HG03439 (cell line): ENCODE results near the gene MACROD2.

Experiments
- ATAC-seq: cut with Tn5 transposase; IDR thresholded peaks from one replicate; pipeline ENCODE4 v1.9.1; 2021; ENCODE audit warnings: mild to moderate bottlenecking, moderate library complexity; ENCODE audit not compliant: unreplicated experiment

The MACROD2 gene

DNA sequence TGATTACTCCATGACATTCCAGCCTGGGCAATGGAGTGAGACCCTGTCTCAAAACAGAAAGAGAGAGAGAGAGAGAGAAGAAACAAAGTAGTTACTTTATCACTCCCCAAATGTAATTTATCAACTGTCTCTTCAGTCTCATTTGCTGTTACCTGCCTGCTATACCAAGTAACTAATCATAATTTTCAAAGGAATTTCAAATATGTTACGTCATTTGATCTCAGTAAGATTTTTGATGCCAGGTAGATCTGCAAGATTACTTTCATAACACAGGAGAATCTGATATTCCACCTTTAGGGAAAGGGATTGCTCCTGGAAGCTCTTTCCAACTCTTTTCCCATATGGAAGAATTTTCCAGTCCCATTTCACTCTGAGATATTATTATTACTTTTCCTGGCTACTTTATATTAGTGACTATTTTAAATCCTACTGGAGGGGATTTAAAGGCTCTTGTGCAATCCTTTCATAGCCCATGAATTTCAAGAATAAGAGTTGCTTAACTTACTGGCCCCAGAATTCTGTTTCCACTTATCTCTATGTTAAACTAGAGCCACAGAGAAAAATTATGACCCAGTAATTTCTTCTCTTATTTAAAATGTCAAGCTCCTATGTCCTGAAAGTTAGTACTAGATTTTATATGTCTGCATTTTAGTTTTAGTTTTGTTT is 732.3 kb downstream of the MACROD2 start:
- no peak for ATAC-seq

DNA sequence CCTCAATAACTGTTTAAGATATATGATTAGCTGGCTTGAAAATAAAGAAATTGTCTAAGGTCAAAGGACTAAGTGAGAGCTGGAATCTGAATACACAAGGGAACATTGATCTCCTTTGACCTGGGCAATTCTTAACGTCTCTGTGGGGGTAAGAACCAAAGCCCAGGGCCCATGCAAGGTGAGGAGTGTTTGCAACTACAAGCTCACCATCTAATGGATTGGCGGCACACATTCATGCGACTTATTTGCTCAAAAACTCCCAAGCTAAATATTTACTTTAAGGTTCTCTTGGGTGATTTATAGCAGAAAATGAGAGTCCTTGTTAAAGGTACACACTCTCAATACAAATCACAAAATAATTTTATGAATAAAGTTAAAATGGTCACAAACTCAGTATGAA is 734.1 kb downstream of the MACROD2 start:
- ATAC-seq, result no peak

DNA sequence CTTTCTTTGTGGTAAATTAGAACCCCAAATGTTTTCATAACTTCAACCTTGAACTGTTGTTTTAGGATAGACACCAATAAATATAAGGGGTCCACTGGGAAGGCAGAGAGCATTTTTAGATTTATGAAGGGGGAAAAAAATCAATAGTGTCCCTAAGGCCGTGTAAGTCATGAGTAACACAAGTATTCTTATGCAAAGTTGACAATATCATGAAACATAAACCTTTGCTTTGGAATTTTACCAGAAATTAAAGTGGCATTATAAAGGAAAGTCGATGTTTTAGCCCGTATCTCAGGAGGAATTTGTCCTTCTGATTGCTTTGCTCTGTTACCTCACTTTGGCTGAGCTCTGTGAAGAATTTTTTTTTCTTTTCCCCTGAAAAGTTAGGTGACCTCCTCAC is 737.0 kb downstream of the MACROD2 start:
- no peak for ATAC-seq

DNA sequence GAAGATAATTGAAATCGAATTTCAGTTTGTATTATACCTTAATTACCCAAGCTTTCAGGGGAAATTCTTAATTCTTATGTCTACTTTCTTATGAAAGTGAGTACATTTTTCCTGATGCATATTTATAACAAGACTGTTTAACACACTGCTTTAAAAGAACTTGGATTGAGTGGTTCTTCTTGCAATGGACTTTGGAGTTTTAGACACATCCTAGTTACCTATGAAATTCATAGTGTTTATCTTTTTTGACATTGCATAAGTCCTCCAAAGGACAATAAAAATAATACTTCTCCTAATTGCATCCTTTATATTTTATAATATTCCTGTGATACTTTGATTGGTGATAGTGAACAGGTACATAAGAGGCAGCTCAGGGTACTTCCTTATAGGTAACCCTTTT is 737.7 kb downstream of the MACROD2 start:
- ATAC-seq, result no peak

DNA sequence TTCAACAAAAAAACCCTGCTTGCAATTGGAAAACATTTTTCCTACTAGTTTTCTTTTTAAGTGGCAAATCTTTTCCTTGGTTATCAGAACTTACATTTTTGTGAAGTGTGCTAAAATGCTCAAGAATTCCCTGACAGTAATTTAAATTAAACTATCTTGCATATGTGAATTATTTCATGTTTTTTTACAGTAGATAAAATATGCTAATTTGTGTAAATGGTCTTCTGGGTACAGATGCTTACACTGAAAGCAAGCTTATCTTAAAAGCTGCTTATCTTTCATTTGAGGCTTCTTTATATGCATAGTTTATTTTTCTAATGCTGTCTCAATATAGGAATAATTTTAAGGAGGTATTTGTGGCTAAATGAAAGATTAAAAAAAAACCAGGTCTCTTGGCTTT is 745.1 kb downstream of the MACROD2 start:
- ATAC-seq, result no peak

DNA sequence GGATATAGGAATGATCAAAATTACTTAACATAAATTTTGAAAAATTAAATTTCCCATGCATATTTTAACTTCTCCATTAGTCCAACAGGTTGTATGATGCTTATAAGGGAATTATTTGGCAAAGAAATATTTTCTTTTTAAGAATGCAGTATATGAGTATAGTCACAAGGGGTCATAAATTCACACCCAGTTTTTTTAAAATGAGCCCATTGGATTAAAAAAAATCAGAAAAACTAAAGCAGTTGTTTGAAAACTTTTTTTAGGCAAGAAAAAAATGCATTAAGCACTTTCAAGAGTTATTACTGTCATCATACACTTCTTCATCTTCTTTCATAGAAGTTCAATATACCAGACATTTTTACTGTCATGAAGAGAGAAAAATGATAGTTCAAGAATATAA is 746.3 kb downstream of the MACROD2 start:
- no peak for ATAC-seq

DNA sequence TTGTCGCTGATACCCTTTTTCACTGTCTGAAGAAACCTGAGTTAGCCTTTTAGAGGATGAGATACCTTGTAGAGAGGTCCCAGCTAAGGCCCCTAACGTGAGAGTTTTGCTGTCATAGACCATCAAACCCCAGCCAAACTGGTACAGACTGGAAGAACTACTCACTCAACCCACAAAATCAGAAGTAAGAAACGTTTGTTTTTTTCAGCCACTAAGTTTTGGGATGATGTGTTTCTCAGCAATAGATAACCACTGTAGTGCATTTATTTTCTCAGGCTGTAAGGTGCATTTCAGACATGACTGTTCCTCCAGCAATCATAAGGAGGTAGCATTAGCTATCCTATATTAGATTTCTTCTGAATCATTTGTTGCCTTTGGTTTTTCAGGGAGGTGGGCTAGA is 749.4 kb downstream of the MACROD2 start:
- ATAC-seq, result no peak

DNA sequence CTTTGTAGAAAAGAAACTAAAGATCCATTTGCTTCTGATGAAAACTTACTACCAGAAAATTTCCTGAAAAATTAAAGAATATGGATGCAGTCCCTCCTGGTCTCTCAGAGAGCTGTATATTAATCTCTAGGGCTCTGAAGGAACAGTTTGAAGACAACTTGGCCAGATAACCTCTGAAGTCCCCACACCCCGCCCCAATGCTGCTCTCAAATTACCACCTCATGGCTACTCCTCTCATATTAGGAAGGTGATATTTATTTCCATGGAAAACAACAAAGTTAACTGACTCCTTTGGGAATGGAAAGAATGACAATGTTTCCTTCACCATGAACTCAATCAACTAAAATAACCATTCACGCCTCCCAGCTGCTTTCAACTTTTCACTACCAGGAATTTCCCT is 750.5 kb downstream of the MACROD2 start:
- ATAC-seq, result no peak

DNA sequence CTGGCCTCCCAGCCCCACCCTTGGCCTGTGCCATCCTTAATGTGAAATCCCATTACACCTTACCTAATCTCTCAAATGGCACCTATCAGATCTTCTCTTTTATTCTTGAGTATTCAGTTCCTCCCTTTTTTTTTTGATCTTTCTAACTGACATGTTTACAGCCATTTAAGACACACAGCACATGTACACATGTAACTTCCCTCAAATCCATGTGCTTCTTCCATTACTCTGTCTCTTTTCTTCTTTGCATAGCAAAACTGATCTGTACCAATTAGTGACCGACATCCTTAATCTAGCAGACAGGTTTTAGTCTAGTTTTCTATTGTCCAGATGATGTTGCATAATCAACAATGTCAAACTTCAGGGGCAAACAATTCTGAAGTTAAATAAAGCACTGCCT is 755.9 kb downstream of the MACROD2 start:
- ATAC-seq, result no peak

DNA sequence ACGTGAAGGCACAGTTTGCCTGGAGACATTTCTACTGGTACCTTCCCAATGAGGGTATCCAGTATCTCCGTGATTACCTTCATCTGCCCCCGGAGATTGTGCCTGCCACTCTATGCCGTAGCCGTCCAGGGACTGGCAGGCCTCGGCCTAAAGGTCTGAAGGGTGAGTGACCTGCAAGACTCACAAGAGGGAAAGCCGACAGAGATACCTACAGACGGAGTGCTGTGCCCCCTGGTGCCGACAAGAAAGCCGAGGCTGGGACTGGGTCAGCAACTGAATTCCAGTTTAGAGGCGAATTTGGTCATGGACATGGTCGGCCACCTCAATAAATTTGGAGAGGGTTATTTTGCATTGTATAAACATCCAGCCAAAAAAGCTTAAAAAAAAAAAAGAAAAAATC is 762.4 kb downstream of the MACROD2 start:
- no peak for ATAC-seq

DNA sequence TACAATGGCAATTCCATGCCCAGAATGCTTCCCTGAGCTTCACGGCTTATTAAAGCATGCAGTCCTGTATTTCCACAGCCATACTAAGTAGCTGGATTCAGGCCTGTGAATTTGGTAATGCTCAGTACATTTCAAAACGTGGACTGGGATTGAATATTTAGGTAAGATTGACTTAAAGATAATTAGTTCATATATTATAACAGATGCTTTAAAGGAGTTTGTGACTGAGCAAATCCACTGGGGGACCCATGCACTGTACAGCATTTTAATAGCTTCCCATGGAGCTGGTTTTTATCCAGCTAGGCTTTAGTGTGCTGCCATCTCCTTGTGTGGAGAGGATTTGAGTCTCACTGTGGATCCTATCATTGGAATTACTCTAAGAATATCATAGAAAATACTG is 763.0 kb downstream of the MACROD2 start:
- no peak for ATAC-seq

DNA sequence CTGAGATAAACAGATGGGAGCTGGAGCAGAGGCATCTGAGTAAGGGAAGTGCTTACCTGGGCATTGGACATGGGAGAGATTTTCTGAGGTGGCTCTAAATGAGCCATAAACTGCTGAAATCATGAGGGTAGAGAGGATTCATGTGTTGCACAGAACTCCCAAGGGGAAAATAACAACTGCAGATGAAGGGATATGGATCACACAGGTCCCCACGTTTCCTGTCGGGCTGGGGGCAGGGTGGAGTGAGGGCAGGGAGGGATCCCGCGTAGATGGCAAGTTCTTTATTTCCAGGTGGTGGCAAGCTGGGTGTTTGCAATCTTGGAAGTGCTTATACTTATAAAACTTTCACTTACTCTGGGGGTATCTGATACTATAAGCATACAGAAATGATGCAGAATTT is 764.7 kb downstream of the MACROD2 start:
- no peak for ATAC-seq

DNA sequence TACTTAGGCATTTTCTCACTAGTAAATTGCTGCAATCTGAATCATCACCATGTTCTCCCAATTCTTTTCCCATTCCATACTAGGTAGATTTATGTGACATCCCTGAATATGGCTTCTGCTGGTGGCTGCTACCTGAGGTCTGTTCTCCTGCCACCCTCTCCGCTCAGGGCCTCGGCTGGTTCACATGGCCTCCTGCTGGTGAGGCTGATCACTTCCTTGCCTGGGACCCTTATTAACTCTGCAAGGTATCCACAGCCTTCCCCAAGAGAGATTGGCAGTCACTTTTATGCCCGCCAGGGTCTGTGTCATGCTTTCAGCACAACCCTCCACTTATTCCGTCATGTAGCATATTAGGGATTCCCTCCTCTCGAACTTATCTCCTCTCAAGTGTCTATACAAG is 766.6 kb downstream of the MACROD2 start:
- ATAC-seq, result no peak

DNA sequence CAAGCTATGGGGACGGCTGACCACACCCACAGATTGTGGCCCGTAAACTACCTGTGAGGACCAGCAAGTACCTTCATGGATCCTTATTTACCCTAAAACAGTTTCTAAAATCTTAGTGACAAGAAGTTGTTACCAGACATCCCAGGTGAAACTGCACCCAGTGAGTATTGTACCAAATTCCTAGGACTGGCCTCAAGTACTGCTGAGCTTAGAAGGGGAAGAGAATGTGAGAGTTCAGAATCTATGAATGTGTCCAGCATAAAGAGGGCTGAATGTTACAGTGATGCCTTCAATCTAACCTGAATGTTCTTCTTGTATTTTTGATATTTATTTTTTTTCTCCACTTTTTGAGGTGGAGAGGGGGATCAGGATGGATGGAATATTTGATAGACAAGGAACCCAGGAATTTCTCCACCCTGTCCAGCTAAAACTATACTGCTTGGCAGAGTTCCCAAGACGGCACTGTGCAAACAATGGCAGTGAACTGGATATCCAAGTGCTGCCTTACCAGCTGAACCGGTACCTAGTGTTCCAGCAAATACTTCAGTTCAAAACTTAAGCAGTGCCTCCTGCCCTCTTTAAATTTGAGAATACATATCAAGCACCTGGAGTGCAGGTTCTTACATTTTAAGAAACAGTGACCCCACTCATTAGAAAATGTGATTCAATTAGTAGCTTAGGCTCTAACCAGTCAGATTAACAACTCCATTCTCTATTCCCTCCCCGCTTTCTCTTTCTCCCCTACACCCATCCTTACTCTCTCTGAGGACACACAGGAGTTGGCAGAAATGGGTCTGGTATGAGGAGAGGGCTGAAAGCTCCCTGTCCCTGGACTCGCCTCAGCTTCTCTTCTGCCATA is 769.4 kb downstream of the MACROD2 start:
- no peak for ATAC-seq

DNA sequence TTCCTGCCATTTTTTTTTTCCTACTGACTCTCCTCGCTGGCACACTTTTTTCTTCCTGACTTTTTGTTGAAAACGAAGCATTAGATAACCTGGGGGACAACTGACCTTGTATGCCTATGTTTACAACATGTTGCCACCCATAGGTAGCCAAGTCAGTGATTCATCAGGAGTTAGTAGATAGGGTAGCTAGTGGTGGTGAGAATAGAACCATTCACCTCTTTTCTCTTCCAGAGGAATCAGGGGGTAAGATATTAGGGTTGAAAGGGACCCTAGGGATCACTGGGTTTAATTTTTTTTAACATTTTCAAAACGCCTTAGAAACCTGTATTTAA is 770.0 kb downstream of the MACROD2 start:
- no peak for ATAC-seq

DNA sequence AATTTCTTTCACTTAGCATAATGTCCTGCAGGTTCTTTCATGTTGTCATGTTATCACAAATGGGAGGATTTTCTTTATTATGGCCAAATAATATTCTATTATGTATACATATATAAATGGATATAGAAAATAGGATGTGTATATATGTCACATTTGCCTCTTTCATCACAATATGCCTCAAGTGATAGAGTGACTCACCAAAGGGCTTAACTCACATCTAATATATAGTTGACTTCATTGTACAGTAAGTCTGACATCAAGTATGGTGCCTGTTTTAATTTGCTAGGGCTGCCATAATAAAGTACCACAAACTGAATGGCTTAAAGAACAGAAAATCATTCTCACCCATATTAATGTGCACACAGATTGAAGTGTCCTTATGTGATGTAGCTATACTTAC is 778.2 kb downstream of the MACROD2 start:
- ATAC-seq, result no peak

DNA sequence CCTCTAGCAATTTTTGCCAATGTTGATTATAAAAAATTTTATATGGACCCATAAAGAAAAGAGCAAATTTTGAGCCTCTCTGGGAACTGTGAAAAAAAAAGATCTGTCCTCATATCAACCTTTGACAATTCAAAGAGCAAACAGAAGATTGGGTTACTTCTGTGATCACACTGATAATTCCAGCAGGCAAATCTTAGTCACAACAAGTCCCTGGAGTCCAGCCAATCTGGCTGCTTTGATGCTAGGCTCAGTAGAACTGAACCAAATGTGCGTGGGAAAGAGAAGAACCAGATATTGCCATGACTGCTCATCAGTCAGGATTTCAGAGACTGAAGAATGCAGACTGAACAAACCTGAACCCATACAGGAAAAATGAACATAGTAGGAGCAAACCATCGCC is 780.5 kb downstream of the MACROD2 start:
- no peak for ATAC-seq

DNA sequence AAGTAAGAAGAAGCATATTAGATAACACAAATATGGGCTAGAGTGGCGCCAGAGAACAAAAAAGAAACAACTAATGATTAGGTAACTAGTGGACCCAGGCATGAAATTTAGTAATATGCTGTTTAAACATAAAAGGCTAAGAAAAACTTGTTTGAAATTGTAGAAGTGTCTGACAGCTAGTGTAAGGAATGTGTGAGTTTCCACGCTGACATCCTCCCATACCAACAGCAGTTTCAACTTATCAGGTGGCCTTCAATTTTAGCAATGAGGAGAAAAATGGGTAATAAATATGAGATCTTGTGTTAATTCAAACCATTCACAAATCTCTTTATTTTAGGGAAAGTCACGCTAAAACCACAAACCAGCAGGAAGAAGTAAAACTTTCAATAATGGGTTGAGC is 782.3 kb downstream of the MACROD2 start:
- no peak for ATAC-seq

DNA sequence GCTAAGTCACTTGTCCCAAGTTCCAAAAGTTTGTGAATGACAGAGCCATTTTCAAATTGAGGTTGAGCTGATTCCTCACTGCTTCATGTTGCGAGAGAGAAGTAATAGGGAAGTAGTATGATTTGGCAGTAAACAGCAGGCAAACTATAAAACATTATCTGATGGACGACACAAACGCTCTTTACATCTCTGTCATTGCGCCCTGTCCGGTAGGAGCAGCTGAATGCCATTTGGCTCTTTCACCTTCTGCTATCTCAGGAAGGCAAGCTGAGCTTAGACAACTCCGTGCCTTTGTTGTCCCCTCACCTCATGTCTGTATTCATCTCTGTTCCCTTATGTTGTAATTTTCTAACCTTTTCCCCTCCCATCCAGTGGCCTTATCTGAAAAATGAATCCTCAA is 782.8 kb downstream of the MACROD2 start:
- no peak for ATAC-seq

DNA sequence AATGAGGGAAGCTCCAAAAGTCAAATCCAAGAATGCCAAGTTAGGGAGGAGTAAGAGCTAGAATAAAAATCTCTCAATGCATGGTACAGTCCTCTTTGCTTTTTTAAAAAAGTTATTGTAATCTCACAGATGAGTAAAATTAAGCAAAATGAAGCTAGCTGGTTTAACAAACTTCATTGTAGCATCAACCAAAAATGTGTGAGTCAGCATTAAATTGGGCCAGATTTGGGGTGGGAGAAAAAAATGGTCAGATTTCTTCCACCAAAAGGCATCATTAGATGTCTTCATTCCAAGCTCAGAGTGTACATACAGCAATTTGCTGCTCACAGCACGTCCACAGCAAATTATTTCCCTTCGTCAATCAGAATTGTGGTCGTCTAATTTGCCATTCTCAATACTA is 783.6 kb downstream of the MACROD2 start:
- ATAC-seq, result no peak

DNA sequence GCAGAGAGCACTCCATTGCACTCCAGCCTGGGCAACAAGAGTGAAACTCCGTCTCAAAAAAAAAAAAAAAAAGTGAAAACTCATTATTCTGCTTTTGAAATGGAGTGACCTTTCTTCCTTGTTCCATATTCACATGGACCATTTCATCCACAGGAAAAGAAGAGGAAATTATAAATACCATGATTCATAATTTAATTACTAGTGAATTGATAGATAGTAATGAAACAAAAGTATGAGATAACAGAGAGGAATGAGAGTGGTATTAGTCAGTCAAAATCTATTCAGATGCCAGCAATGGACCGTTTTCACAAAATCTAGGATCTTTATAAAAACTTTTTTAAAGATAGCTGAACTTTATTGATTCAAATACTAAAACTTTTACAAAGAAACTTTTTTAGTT is 785.2 kb downstream of the MACROD2 start:
- ATAC-seq, result no peak

DNA sequence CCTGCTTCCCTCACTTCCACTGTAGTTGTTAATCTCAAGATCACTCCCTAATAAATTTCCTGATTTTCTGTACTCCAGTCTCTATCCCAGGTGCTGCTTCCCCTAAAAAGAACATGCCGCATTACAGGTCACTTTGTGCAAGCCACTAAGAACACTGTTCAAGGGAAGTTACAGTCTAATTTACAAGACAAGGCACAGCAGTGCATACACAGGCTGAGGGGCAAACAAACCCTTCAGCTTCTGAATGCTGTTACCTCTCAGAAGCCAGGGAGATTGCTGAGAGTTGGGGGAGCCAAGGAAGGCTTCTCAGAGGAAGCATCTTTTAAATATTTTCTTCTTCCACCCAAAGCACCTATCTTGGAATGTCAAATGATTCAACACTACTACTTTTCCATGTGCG is 787.4 kb downstream of the MACROD2 start:
- ATAC-seq, result no peak

DNA sequence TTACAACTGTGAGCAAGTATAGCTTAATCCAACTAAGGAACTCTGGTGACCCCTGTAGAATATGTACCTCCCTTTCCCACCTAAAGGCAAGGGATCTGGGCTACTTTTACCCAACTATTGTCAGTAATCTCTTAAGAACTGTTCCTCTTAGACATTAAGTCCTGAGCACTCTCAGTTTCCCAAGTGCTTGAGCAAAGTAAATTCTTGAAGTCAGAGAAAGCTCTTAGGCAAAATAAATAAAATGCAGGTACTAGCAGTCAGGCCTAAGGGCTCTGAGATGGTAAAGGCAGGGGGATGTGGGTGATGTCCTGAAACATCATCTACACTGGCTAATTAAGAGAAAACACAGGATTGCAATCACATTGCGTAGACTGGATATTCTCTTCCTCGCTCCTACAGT is 788.5 kb downstream of the MACROD2 start:
- ATAC-seq, result no peak
